Parietal lobe (tissue), 2 donors: Measurements from ENCODE around the gene SCAPER. TPM values are rescaled to one million over a fixed set of nuclear protein-coding genes. Genes with fewer than 3 reads are reported as not detected.

Experiments used
- small RNA-seq: library from RNA; depleted of rRNA; stranded (forward); fragments of <200 nt; gene quantifications from one replicate; pipeline ENCODE3, GENCODE V24; 2014; ENCODE audit warnings: low replicate concordance
- total RNA-seq: library from RNA; depleted of rRNA; stranded (reverse); fragments of >200 nt; gene quantifications from one replicate; pipeline ENCODE4 v1.2.3, GENCODE V29; 2014

Gene SCAPER, protein sequence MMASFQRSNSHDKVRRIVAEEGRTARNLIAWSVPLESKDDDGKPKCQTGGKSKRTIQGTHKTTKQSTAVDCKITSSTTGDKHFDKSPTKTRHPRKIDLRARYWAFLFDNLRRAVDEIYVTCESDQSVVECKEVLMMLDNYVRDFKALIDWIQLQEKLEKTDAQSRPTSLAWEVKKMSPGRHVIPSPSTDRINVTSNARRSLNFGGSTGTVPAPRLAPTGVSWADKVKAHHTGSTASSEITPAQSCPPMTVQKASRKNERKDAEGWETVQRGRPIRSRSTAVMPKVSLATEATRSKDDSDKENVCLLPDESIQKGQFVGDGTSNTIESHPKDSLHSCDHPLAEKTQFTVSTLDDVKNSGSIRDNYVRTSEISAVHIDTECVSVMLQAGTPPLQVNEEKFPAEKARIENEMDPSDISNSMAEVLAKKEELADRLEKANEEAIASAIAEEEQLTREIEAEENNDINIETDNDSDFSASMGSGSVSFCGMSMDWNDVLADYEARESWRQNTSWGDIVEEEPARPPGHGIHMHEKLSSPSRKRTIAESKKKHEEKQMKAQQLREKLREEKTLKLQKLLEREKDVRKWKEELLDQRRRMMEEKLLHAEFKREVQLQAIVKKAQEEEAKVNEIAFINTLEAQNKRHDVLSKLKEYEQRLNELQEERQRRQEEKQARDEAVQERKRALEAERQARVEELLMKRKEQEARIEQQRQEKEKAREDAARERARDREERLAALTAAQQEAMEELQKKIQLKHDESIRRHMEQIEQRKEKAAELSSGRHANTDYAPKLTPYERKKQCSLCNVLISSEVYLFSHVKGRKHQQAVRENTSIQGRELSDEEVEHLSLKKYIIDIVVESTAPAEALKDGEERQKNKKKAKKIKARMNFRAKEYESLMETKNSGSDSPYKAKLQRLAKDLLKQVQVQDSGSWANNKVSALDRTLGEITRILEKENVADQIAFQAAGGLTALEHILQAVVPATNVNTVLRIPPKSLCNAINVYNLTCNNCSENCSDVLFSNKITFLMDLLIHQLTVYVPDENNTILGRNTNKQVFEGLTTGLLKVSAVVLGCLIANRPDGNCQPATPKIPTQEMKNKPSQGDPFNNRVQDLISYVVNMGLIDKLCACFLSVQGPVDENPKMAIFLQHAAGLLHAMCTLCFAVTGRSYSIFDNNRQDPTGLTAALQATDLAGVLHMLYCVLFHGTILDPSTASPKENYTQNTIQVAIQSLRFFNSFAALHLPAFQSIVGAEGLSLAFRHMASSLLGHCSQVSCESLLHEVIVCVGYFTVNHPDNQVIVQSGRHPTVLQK (N-terminal part only)
- 97.0 TPM for total RNA-seq

DNA sequence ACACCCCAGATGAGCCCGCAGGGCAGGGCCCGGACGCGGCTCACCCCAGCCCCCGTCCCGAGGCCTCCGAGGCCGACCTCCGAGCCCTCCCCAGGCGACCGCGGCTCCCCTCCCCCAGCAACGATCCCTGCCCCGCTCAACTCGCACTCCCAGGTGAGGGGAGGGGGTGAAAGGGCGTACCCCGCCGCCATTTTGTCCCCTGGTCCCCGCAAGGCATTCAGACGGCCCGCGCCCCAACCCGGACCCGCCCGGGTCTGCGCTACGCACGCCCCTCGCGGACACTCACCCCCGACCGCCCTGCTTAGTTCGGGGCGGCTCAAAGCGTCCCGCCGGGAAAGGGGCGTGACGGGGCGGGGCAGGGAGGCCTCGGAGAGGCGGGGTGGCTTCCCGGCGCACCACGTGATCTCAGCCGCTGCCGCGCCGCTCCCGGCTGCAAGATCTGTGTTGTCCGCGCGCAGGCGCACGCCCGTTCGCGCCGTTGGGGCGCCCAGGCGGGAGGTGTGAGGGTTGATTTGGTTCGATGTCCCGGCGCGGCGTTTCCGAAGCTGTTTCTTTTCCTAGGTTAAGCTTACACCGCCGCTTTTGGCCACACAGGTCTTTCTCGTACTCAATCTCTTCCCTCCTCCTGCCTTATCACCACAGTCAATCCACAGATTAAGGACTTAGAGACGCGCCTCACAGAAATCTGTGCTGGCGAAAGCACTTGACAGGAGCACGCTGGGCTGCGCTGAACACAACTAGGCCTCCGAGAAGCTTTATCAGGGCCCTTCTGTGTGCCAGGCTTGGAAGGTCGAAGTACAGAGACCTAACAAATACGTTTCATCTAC, at the start of gene SCAPER:
TSS of gene SCAPER (minus strand) at position 328 of the 827 bp plus-strand sequence. CDS start 21,523 bp downstream, outside the sequence.

GRCh38 chr15:76931397-76932134, 26.4 kb upstream of the SCAPER start, which contains the start of gene RCN2:
RCN2 (plus strand) TSS chr15:76931749; CDS start chr15:76931842, 93 bp downstream.

GRCh38 chr15:76336254-76337058, 568.7 kb downstream of the SCAPER start, which contains the start of gene ISL2:
ISL2 (plus strand) TSS chr15:76336773; CDS start chr15:76336884, 111 bp downstream.

GRCh38 chr15:76311100-76311953, 593.8 kb downstream of the SCAPER start, which contains the start of gene ETFA:
ETFA (minus strand) TSS chr15:76311469; CDS start chr15:76311388, 81 bp downstream.

Small RNA genes lying within 50 kb of the gene (small RNA-seq; reads per million reads assigned to genes)
- gene AC090751.1 (not detected), gene MIR3713 (not detected)

Other genes with a start within 250 kb of the SCAPER start
- 72.0 TPM for gene RCN2, start 26.4 kb upstream of the SCAPER start, total RNA-seq
- not detected for gene PSTPIP1, start 89.8 kb upstream of the SCAPER start, total RNA-seq
- gene TSPAN3, start 165.8 kb upstream of the SCAPER start, total RNA-seq, result 220 TPM